ENCODE results near the gene ZNRF3.
"Not testable (repeated sequence)": the region's sequence is repeated elsewhere in the genome, so short reads cannot be mapped to it uniquely, and the experiment has no call there.

ZNRF3 gene

GRCh38 chr22:29073618-29074275, 190.4 kb downstream of the ZNRF3 start:
- DNase-seq (ENCODE audit: extremely low spot score, insufficient read length, low read depth) = no peak
- no peak for FAIRE-seq

- FAIRE-seq (no peak), DNase-seq (ENCODE audit: extremely low spot score, insufficient read length, low read depth) (no peak)
These were observed 191.0 kb downstream of the ZNRF3 start for GRCh38 chr22:29074276-29074772.

GRCh38 chr22:29078036-29078868, 194.9 kb downstream of the ZNRF3 start:
- FAIRE-seq (no peak), DNase-seq (ENCODE audit: extremely low spot score, insufficient read length, low read depth) (no peak)

- FAIRE-seq (no peak), DNase-seq (ENCODE audit: extremely low spot score, insufficient read length, low read depth) (no peak)
These were observed 195.5 kb downstream of the ZNRF3 start for GRCh38 chr22:29078869-29079207.

GRCh38 chr22:29079218-29079901, 196.0 kb downstream of the ZNRF3 start:
- no peak for DNase-seq (ENCODE audit: extremely low spot score, insufficient read length, low read depth)
- no peak for FAIRE-seq

- DNase-seq (ENCODE audit: extremely low spot score, insufficient read length, low read depth) (no peak), FAIRE-seq (no peak)
These were observed 197.0 kb downstream of the ZNRF3 start for GRCh38 chr22:29080106-29080975.

- DNase-seq (ENCODE audit: extremely low spot score, insufficient read length, low read depth) (no peak), FAIRE-seq (no peak)
These were observed 198.3 kb downstream of the ZNRF3 start for GRCh38 chr22:29081517-29082236.

- FAIRE-seq = no peak
These were observed 199.6 kb downstream of the ZNRF3 start for GRCh38 chr22:29082826-29083545.

GRCh38 chr22:29083576-29083932, 200.2 kb downstream of the ZNRF3 start:
- DNase-seq (ENCODE audit: extremely low spot score, insufficient read length, low read depth); FAIRE-seq: not testable (repeated sequence)

More at GRCh38 chr22:29082826-29083545, 199.6 kb downstream of the ZNRF3 start:
- no peak for DNase-seq (ENCODE audit: extremely low spot score, insufficient read length, low read depth)

- DNase-seq (ENCODE audit: extremely low spot score, insufficient read length, low read depth) (no peak), FAIRE-seq (no peak)
These were observed 200.7 kb downstream of the ZNRF3 start for GRCh38 chr22:29083933-29084591.

- FAIRE-seq (no peak), DNase-seq (ENCODE audit: extremely low spot score, insufficient read length, low read depth) (no peak)
These were observed 203.6 kb downstream of the ZNRF3 start for GRCh38 chr22:29087012-29087411.

- DNase-seq (ENCODE audit: extremely low spot score, insufficient read length, low read depth) = no peak
- FAIRE-seq = no peak
These were observed 205.4 kb downstream of the ZNRF3 start for GRCh38 chr22:29088809-29089208.

- FAIRE-seq (no peak), DNase-seq (ENCODE audit: extremely low spot score, insufficient read length, low read depth) (no peak)
These were observed 206.1 kb downstream of the ZNRF3 start for GRCh38 chr22:29089507-29089906.

- no peak for DNase-seq (ENCODE audit: extremely low spot score, insufficient read length, low read depth)
- no peak for FAIRE-seq
These were observed 206.7 kb downstream of the ZNRF3 start for GRCh38 chr22:29090039-29090438.

GRCh38 chr22:29092243-29092642, 208.9 kb downstream of the ZNRF3 start:
- FAIRE-seq (no peak), DNase-seq (ENCODE audit: extremely low spot score, insufficient read length, low read depth) (no peak)

GRCh38 chr22:29093030-29093429, 209.7 kb downstream of the ZNRF3 start:
- DNase-seq (ENCODE audit: extremely low spot score, insufficient read length, low read depth) (no peak), FAIRE-seq (no peak)

GRCh38 chr22:29093501-29094300, 210.3 kb downstream of the ZNRF3 start:
- no peak for FAIRE-seq
- no peak for DNase-seq (ENCODE audit: extremely low spot score, insufficient read length, low read depth)
